ENCODE measurements around the gene TSPAN14.

The TSPAN14 gene

GRCh38 chr10:80501381-80501912 lies 47.3 kb downstream of the TSPAN14 start:
- H3K4me3 ChIP-seq (ENCODE audit: extremely low read depth, insufficient read depth, low read length, poor library complexity, severe bottlenecking): no peak overlapping the region
- no peaks in the 10 kb centered on the region for H3K9me3 ChIP-seq (ENCODE audit: control insufficient read depth, low read length)
- 92 to 100% methylated on average over 1 to 2 of the region's 3 CpGs for WGBS, 2 experiments (ENCODE audit: insufficient coverage in 2 of 2)
- peaks cover 13% of the 10 kb centered on the region for H3K36me3 ChIP-seq (ENCODE audit: control insufficient read depth, insufficient read depth, low read length)
- H3K4me1 ChIP-seq (ENCODE audit: control insufficient read depth, insufficient read depth, low read length, poor library complexity, severe bottlenecking): peaks cover 89% of the 10 kb centered on the region
- peak overlapping the region; percentile 48 for H3K27ac ChIP-seq (ENCODE audit: low read depth, low read length, severe bottlenecking)

- H3K27ac ChIP-seq (ENCODE audit: low read depth, low read length, severe bottlenecking): peak overlapping the region; percentile 48
- H3K9me3 ChIP-seq (ENCODE audit: control insufficient read depth, low read length): no peaks in the 10 kb centered on the region
- no peak overlapping the region for H3K4me3 ChIP-seq (ENCODE audit: extremely low read depth, insufficient read depth, low read length, poor library complexity, severe bottlenecking)
- H3K36me3 ChIP-seq (ENCODE audit: control insufficient read depth, insufficient read depth, low read length): peaks cover 16% of the 10 kb centered on the region
- H3K4me1 ChIP-seq (ENCODE audit: control insufficient read depth, insufficient read depth, low read length, poor library complexity, severe bottlenecking): peaks cover 95% of the 10 kb centered on the region
- 91 to 92% methylated on average over 11 to 13 of the region's 13 CpGs for WGBS, 2 experiments (ENCODE audit: insufficient coverage in 2 of 2)
Observed at GRCh38 chr10:80501913-80502521, 47.9 kb downstream of the TSPAN14 start.

- peak overlapping the region; percentile 37 for H3K27ac ChIP-seq (ENCODE audit: low read depth, low read length, severe bottlenecking)
Observed at GRCh38 chr10:80502621-80503583, 48.8 kb downstream of the TSPAN14 start.

GRCh38 chr10:80503584-80504157 lies 49.6 kb downstream of the TSPAN14 start:
- Histone ChIP-seq H3K9me3 (ENCODE audit: control insufficient read depth, low read length) (no peaks in the 10 kb centered on the region), H3K36me3 (ENCODE audit: control insufficient read depth, insufficient read depth, low read length) (peaks cover 27% of the 10 kb centered on the region), H3K27ac (ENCODE audit: low read depth, low read length, severe bottlenecking) (peak overlapping the region; percentile 37), H3K4me1 (ENCODE audit: control insufficient read depth, insufficient read depth, low read length, poor library complexity, severe bottlenecking) (peaks cover 92% of the 10 kb centered on the region), H3K4me3 (ENCODE audit: extremely low read depth, insufficient read depth, low read length, poor library complexity, severe bottlenecking) (no peak overlapping the region)
- 79 to 85% methylated on average over 4 to 5 of the region's 7 CpGs for WGBS, 2 experiments (ENCODE audit: insufficient coverage in 2 of 2)

More at GRCh38 chr10:80502621-80503583, 48.8 kb downstream of the TSPAN14 start:
- Histone ChIP-seq H3K4me3 (ENCODE audit: extremely low read depth, insufficient read depth, low read length, poor library complexity, severe bottlenecking) (no peak overlapping the region), H3K36me3 (ENCODE audit: control insufficient read depth, insufficient read depth, low read length) (peaks cover 22% of the 10 kb centered on the region), H3K4me1 (ENCODE audit: control insufficient read depth, insufficient read depth, low read length, poor library complexity, severe bottlenecking) (peaks cover 94% of the 10 kb centered on the region), H3K9me3 (ENCODE audit: control insufficient read depth, low read length) (no peaks in the 10 kb centered on the region)
- WGBS, 2 experiments (ENCODE audit: insufficient coverage in 2 of 2): 90 to 94% methylated on average over 11 to 13 of the region's 13 CpGs

- 87 to 94% methylated on average over 3 to 5 of the region's 7 CpGs for WGBS, 2 experiments (ENCODE audit: insufficient coverage in 2 of 2)
- no peaks in the 10 kb centered on the region for H3K9me3 ChIP-seq (ENCODE audit: control insufficient read depth, low read length)
- H3K4me1 ChIP-seq (ENCODE audit: control insufficient read depth, insufficient read depth, low read length, poor library complexity, severe bottlenecking): peaks cover 92% of the 10 kb centered on the region
- H3K4me3 ChIP-seq (ENCODE audit: extremely low read depth, insufficient read depth, low read length, poor library complexity, severe bottlenecking): no peak overlapping the region
- peaks cover 29% of the 10 kb centered on the region for H3K36me3 ChIP-seq (ENCODE audit: control insufficient read depth, insufficient read depth, low read length)
- H3K27ac ChIP-seq (ENCODE audit: low read depth, low read length, severe bottlenecking): peak overlapping the region; percentile 37
Observed at GRCh38 chr10:80504158-80504811, 50.2 kb downstream of the TSPAN14 start.

GRCh38 chr10:80504897-80505465 lies 50.9 kb downstream of the TSPAN14 start:
- H3K36me3 ChIP-seq (ENCODE audit: control insufficient read depth, insufficient read depth, low read length): peaks cover 27% of the 10 kb centered on the region
- peak overlapping the region; percentile 92 for H3K27ac ChIP-seq (ENCODE audit: low read depth, low read length, severe bottlenecking)
- H3K9me3 ChIP-seq (ENCODE audit: control insufficient read depth, low read length): no peaks in the 10 kb centered on the region
- 89 to 100% methylated on average over 1 to 3 of the region's 5 CpGs for WGBS, 2 experiments (ENCODE audit: insufficient coverage in 2 of 2)
- peaks cover 92% of the 10 kb centered on the region for H3K4me1 ChIP-seq (ENCODE audit: control insufficient read depth, insufficient read depth, low read length, poor library complexity, severe bottlenecking)
- no peak overlapping the region for H3K4me3 ChIP-seq (ENCODE audit: extremely low read depth, insufficient read depth, low read length, poor library complexity, severe bottlenecking)

GRCh38 chr10:80506189-80506575 lies 52.1 kb downstream of the TSPAN14 start:
- Histone ChIP-seq H3K36me3 (ENCODE audit: control insufficient read depth, insufficient read depth, low read length) (peaks cover 39% of the 10 kb centered on the region), H3K9me3 (ENCODE audit: control insufficient read depth, low read length) (no peaks in the 10 kb centered on the region), H3K4me1 (ENCODE audit: control insufficient read depth, insufficient read depth, low read length, poor library complexity, severe bottlenecking) (peaks cover 87% of the 10 kb centered on the region), H3K4me3 (ENCODE audit: extremely low read depth, insufficient read depth, low read length, poor library complexity, severe bottlenecking) (no peak overlapping the region), H3K27ac (ENCODE audit: low read depth, low read length, severe bottlenecking) (peak overlapping the region; percentile 92)
- 65% methylated on average over 4 of the region's 6 CpGs; no CpG with 5 or more reads in 1 of the 2 experiments for WGBS, 2 experiments (ENCODE audit: insufficient coverage in 2 of 2)

- no peak overlapping the region for H3K4me3 ChIP-seq (ENCODE audit: extremely low read depth, insufficient read depth, low read length, poor library complexity, severe bottlenecking)
- peak overlapping the region; percentile 92 for H3K27ac ChIP-seq (ENCODE audit: low read depth, low read length, severe bottlenecking)
- peaks cover 79% of the 10 kb centered on the region for H3K4me1 ChIP-seq (ENCODE audit: control insufficient read depth, insufficient read depth, low read length, poor library complexity, severe bottlenecking)
- H3K9me3 ChIP-seq (ENCODE audit: control insufficient read depth, low read length): no peaks in the 10 kb centered on the region
- WGBS, 2 experiments (ENCODE audit: insufficient coverage in 2 of 2): 92 to 98% methylated on average over 12 to 13 of the region's 13 CpGs
- H3K36me3 ChIP-seq (ENCODE audit: control insufficient read depth, insufficient read depth, low read length): peaks cover 46% of the 10 kb centered on the region
Observed at GRCh38 chr10:80506836-80507487, 52.9 kb downstream of the TSPAN14 start.

GRCh38 chr10:80509108-80509402 lies 54.9 kb downstream of the TSPAN14 start:
- Histone ChIP-seq H3K4me3 (ENCODE audit: extremely low read depth, insufficient read depth, low read length, poor library complexity, severe bottlenecking) (no peak overlapping the region), H3K36me3 (ENCODE audit: control insufficient read depth, insufficient read depth, low read length) (peaks cover 67% of the 10 kb centered on the region), H3K27ac (ENCODE audit: low read depth, low read length, severe bottlenecking) (peak overlapping the region; percentile 60), H3K9me3 (ENCODE audit: control insufficient read depth, low read length) (no peaks in the 10 kb centered on the region), H3K4me1 (ENCODE audit: control insufficient read depth, insufficient read depth, low read length, poor library complexity, severe bottlenecking) (peaks cover 59% of the 10 kb centered on the region)
- 93 to 98% methylated on average over 7 of the region's 8 CpGs for WGBS, 2 experiments (ENCODE audit: insufficient coverage in 2 of 2)
